HepG2 (cell line): Measurements from ENCODE around the gene KIAA0930. TPM values are rescaled to one million over a fixed set of nuclear protein-coding genes. Genes with fewer than 3 reads are reported as not detected.

Experiments
- ATF7 ChIP-seq, 2 experiments: fragments of 450-650 bp in 1 of 2; sonication (generic) in 1 of 2; formaldehyde crosslinking in 1 of 2; IDR thresholded peaks; 2 replicates each; pipeline versions ENCODE4 v1.4.0 to v1.6.1; 2016 to 2020; ENCODE audit warnings: antibody characterized with exemption in 1 of 2, mild to moderate bottlenecking in 1 of 2, missing genetic modification reagents in 1 of 2
- ATRX ChIP-seq: sonication (generic); formaldehyde crosslinking; IDR thresholded peaks from 2 replicates; pipeline ENCODE4 v1.4.0; 2020; ENCODE audit warnings: missing genetic modification reagents, borderline replicate concordance
- CBFB ChIP-seq: sonication (generic); formaldehyde crosslinking; IDR thresholded peaks from 2 replicates; pipeline ENCODE4 v1.4.0; 2020; ENCODE audit warnings: missing genetic modification reagents
- DNMT3B ChIP-seq: conservative IDR thresholded peaks from 2 replicates; pipeline ENCODE4 v1.6.1; 2016; ENCODE audit warnings: missing biosample characterization, control low read depth
- FIP1L1 ChIP-seq: fragments of 200-400 bp; formaldehyde crosslinking; IDR thresholded peaks from 2 replicates; pipeline ENCODE4 v1.6.1; 2018; ENCODE audit warnings: low read depth, mild to moderate bottlenecking, low read length, moderate library complexity, borderline replicate concordance; ENCODE audit not compliant: insufficient read depth
- HOXA7 ChIP-seq: sonication (generic); formaldehyde crosslinking; IDR thresholded peaks from 2 replicates; pipeline ENCODE4 v1.8.1; 2022; ENCODE audit warnings: mild to moderate bottlenecking, missing genetic modification reagents, moderate library complexity
- KDM4B ChIP-seq: sonication (generic); formaldehyde crosslinking; IDR thresholded peaks from 2 replicates; pipeline ENCODE4 v1.4.0; 2020; ENCODE audit warnings: missing genetic modification reagents
- MYC ChIP-seq: sonication (generic); formaldehyde crosslinking; IDR thresholded peaks from 2 replicates; pipeline ENCODE4 v1.9.0; 2021; ENCODE audit warnings: missing genetic modification reagents, borderline replicate concordance
- NRL ChIP-seq: sonication (generic); formaldehyde crosslinking; IDR thresholded peaks from 2 replicates; pipeline ENCODE4 v1.5.0; 2020; ENCODE audit warnings: missing genetic modification reagents, mild to moderate bottlenecking, moderate library complexity, borderline replicate concordance
- PHF8 ChIP-seq: sonication (generic); formaldehyde crosslinking; IDR thresholded peaks from 2 replicates; pipeline ENCODE4 v1.5.0; 2020; ENCODE audit warnings: missing genetic modification reagents
- PLRG1 ChIP-seq: fragments of 450-650 bp; conservative IDR thresholded peaks from 2 replicates; pipeline ENCODE4 v1.6.1; 2016
- SAFB2 ChIP-seq: sonication (generic); formaldehyde crosslinking; IDR thresholded peaks from 2 replicates; pipeline ENCODE4 v1.5.1; 2020; ENCODE audit warnings: missing genetic modification reagents, low read depth, mild to moderate bottlenecking, borderline replicate concordance
- SNAPC5 ChIP-seq: sonication (generic); formaldehyde crosslinking; IDR thresholded peaks from 2 replicates; pipeline ENCODE4 v1.8.1; 2023; ENCODE audit warnings: mild to moderate bottlenecking, missing genetic modification reagents, borderline replicate concordance
- SOX6 ChIP-seq, 2 experiments: fragments of 450-650 bp in 1 of 2; sonication (generic) in 1 of 2; formaldehyde crosslinking in 1 of 2; IDR thresholded peaks; 2 replicates each; pipeline versions ENCODE4 v1.4.0 to v1.6.1; 2017 to 2020; ENCODE audit warnings: antibody characterized with exemption in 1 of 2, mild to moderate bottlenecking in 1 of 2, missing genetic modification reagents in 1 of 2
- STAT5B ChIP-seq: sonication (generic); formaldehyde crosslinking; IDR thresholded peaks from 2 replicates; pipeline ENCODE4 v1.4.0; 2020; ENCODE audit warnings: missing genetic modification reagents
- TBL1XR1 ChIP-seq: fragments of 150-350 bp; IDR thresholded peaks from 2 replicates; pipeline ENCODE4 v1.6.1; 2014; ENCODE audit warnings: borderline replicate concordance, low read length; ENCODE audit not compliant: partially characterized antibody
- TBX3 ChIP-seq: fragments of 450-650 bp; IDR thresholded peaks from 2 replicates; pipeline ENCODE4 v1.6.1; 2017; ENCODE audit warnings: antibody characterized with exemption, mild to moderate bottlenecking, inconsistent platforms, borderline replicate concordance
- ZNF235 ChIP-seq: sonication (generic); formaldehyde crosslinking; IDR thresholded peaks from 2 replicates; pipeline ENCODE4 v1.8.1; 2023; ENCODE audit warnings: mild to moderate bottlenecking, missing genetic modification reagents, borderline replicate concordance
- ZNF256 ChIP-seq: sonication (generic); formaldehyde crosslinking; conservative IDR thresholded peaks from 2 replicates; pipeline ENCODE4 v1.4.0; 2020; ENCODE audit warnings: missing genetic modification reagents
- ZNF564 ChIP-seq: sonication (generic); formaldehyde crosslinking; IDR thresholded peaks from 2 replicates; pipeline ENCODE4 v1.8.1; 2023; ENCODE audit warnings: mild to moderate bottlenecking, missing genetic modification reagents
- ZNF709 ChIP-seq: sonication (generic); formaldehyde crosslinking; IDR thresholded peaks from 2 replicates; pipeline ENCODE4 v1.5.0; 2020; ENCODE audit warnings: mild to moderate bottlenecking, missing genetic modification reagents
- ZNF724P ChIP-seq: sonication (generic); formaldehyde crosslinking; IDR thresholded peaks from 2 replicates; pipeline ENCODE4 v1.8.0; 2022; ENCODE audit warnings: missing genetic modification reagents, borderline replicate concordance
- ZNF740 ChIP-seq: sonication (generic); formaldehyde crosslinking; IDR thresholded peaks from 2 replicates; pipeline ENCODE4 v1.4.0; 2020; ENCODE audit warnings: missing genetic modification reagents
- ZNF816 ChIP-seq: sonication (generic); formaldehyde crosslinking; IDR thresholded peaks from 2 replicates; pipeline ENCODE4 v1.8.0; 2022; ENCODE audit warnings: missing genetic modification reagents, mild to moderate bottlenecking, borderline replicate concordance
- ZXDC ChIP-seq: sonication (generic); formaldehyde crosslinking; IDR thresholded peaks from 2 replicates; pipeline ENCODE4 v1.5.0; 2020; ENCODE audit warnings: mild to moderate bottlenecking, missing genetic modification reagents
- polyA plus RNA-seq, 8 experiments: library from polyadenylated mRNA; depleted of rRNA in 3 of 8; stranded (reverse) in 7 of 8; unstranded in 1 of 8; fragments of >200 nt; fragmentation: Illumina TruSeq in 4 of 8; extraction: Trizol in 4 of 8; gene quantifications; 2 replicates each; pipeline versions ENCODE4 v1.2.1 to v1.2.3, GENCODE V29; 2011 to 2016; ENCODE audit warnings: low read depth in 4 of 8, missing spikeins in 1 of 8, mixed read lengths in 1 of 8; ENCODE audit not compliant: insufficient read depth in 1 of 8
- total RNA-seq, 5 experiments: library from RNA; depleted of rRNA; stranded (reverse); fragments of >200 nt; fragmentation: Illumina TruSeq; extraction: Trizol; gene quantifications; 2 replicates each; pipeline ENCODE4 v1.2.3, GENCODE V29; 2016; ENCODE audit warnings: low read depth in 1 of 5
- TF ChIP-seq, protein P1 (sequence below): sonication (generic); IDR thresholded peaks from 2 replicates; pipeline ENCODE4 v1.6.1; 2016; ENCODE audit warnings: low read depth, borderline replicate concordance

Gene KIAA0930
- total and polyA plus RNA-seq, 2 of the 13 experiments (the other 11 are each of a cell fraction or from before 2014, with no cell fraction given), result 27.0 to 38.2 TPM

- TF ChIP-seq SOX6 (IDR thresholded peaks at IDR 0.05), result no peak
- TF ChIP-seq SOX6 (CRISPR knock-in tag; IDR thresholded peaks at IDR 0.05), result peak; percentile 99
- TF ChIP-seq TBL1XR1, result peak; percentile 34
- TF ChIP-seq DNMT3B, result 0 out of 2 replicates have a peak, but pooled peaks have one; percentile 48
- peak; percentile 51; the same call in 1 of the 2 replicates for TF ChIP-seq PHF8
- TF ChIP-seq MYC (CRISPR knock-in tag), result peak; percentile 83; the same call in 1 of the 2 replicates
- TF ChIP-seq ZXDC (CRISPR knock-in tag), result peak; percentile 35; the same call in 1 of the 2 replicates
- no peak for TF ChIP-seq SAFB2 (CRISPR knock-in tag)
- no peak for TF ChIP-seq HOXA7
- TF ChIP-seq KDM4B (CRISPR knock-in tag), result peak; percentile 22; the same call in 1 of the 2 replicates
- no peak for TF ChIP-seq NRL (CRISPR knock-in tag)
- TF ChIP-seq SNAPC5 (CRISPR knock-in tag), result 0 out of 2 replicates have a peak, but pooled peaks have one; percentile 64
- no peak for TF ChIP-seq ZNF256
- TF ChIP-seq ATF7 (IDR thresholded peaks at IDR 0.05), result no peak
- no peak for TF ChIP-seq ATF7 (CRISPR knock-in tag; IDR thresholded peaks at IDR 0.05)
- TF ChIP-seq ATRX, result no peak
- 0 out of 2 replicates have a peak, but pooled peaks have one; percentile 16 for TF ChIP-seq STAT5B (CRISPR knock-in tag)
- TF ChIP-seq ZNF740 (CRISPR knock-in tag), result no peak; the same call in 1 of the 2 replicates
- TF ChIP-seq ZNF564 (CRISPR knock-in tag), result no peak
- peak; percentile 95 for TF ChIP-seq TBX3
- TF ChIP-seq PLRG1, result no peak
- TF ChIP-seq FIP1L1, result no peak
- TF ChIP-seq CBFB (CRISPR knock-in tag), result peak; percentile 77
- TF ChIP-seq ZNF816 (CRISPR knock-in tag), result no peak; the same call in 1 of the 2 replicates
- TF ChIP-seq ZNF724P (CRISPR knock-in tag), result no peak
- peak; percentile 41; the same call in 1 of the 2 replicates for TF ChIP-seq ZNF235 (CRISPR knock-in tag)
- TF ChIP-seq, protein P1, sequence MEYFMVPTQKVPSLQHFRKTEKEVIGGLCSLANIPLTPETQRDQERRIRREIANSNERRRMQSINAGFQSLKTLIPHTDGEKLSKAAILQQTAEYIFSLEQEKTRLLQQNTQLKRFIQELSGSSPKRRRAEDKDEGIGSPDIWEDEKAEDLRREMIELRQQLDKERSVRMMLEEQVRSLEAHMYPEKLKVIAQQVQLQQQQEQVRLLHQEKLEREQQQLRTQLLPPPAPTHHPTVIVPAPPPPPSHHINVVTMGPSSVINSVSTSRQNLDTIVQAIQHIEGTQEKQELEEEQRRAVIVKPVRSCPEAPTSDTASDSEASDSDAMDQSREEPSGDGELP, result peak; percentile 52; the same call in 1 of the 2 replicates
- 0 out of 2 replicates have a peak, but pooled peaks have one; percentile 60 for TF ChIP-seq ZNF709 (CRISPR knock-in tag)
These were observed 32.9 kb upstream of the KIAA0930 start (continued) for GRCh38 chr22:45273452-45274075.
